ENCODE measurements around the gene SERP2.

- no peak for TF ChIP-seq CTCF (conservative IDR thresholded peaks at IDR 0.05 in 1 of 2, IDR thresholded peaks at IDR 0.05 in 1 of 2; ENCODE audit: extremely low read depth in 1 of 2, insufficient read depth in 1 of 2, low read depth in 1 of 2, low read length in 2 of 2)
- TF ChIP-seq EZH2 (IDR thresholded peaks at IDR 0.05; ENCODE audit: borderline replicate concordance, low read length), result no peak
These were observed 39.5 kb downstream of the SERP2 start for GRCh38 chr13:44413095-44413494.
